Neural progenitor cell (in vitro differentiated cells): ENCODE data around the gene LRRC73. TPM values are rescaled to one million over a fixed set of nuclear protein-coding genes. Genes with fewer than 3 reads are reported as not detected.

Source experiments
- DNase-seq: peaks from one replicate; pipeline ENCODE4 v3.0.0-alpha.2; 2016; ENCODE audit warnings: low spot score
- H2AFZ ChIP-seq: fragments of 200-600 bp; sonication (generic); replicated peaks from 2 replicates; pipeline ENCODE4 v1.6.1; 2016; ENCODE audit warnings: antibody characterized with exemption
- H3F3A ChIP-seq: fragments of 200-600 bp; sonication (generic); 2 replicates; pipeline ENCODE4 v1.6.1; 2016; ENCODE audit warnings: antibody characterized with exemption, low read depth
- H3K27ac ChIP-seq: fragments of 200-600 bp; sonication (generic); 2 replicates; pipeline ENCODE4 v1.5.1; 2016; ENCODE audit warnings: mild to moderate bottlenecking
- H3K27me3 ChIP-seq: fragments of 200-600 bp; sonication (generic); 2 replicates; pipeline ENCODE4 v1.6.1; 2016; ENCODE audit warnings: mild to moderate bottlenecking, moderate library complexity
- H3K36me3 ChIP-seq: fragments of 200-600 bp; sonication (generic); 2 replicates; pipeline ENCODE4 v1.5.1; 2016
- H3K4me1 ChIP-seq: fragments of 200-600 bp; sonication (generic); 2 replicates; pipeline ENCODE4 v1.6.1; 2016; ENCODE audit warnings: mixed run types
- H3K4me2 ChIP-seq: fragments of 200-600 bp; sonication (generic); 2 replicates; pipeline ENCODE4 v1.6.1; 2016
- H3K4me3 ChIP-seq: fragments of 200-600 bp; sonication (generic); 2 replicates; pipeline ENCODE4 v1.5.1; 2016
- H3K79me2 ChIP-seq: fragments of 200-600 bp; sonication (generic); 2 replicates; pipeline ENCODE4 v1.6.1; 2016; ENCODE audit warnings: low read depth
- H3K9ac ChIP-seq: fragments of 200-600 bp; sonication (generic); 2 replicates; pipeline ENCODE4 v1.6.1; 2016
- H3K9me3 ChIP-seq: fragments of 200-600 bp; sonication (generic); 2 replicates; pipeline ENCODE4 v1.5.1; 2016; ENCODE audit warnings: low read depth
- H4K20me1 ChIP-seq: fragments of 200-600 bp; sonication (generic); 2 replicates; pipeline ENCODE4 v1.6.1; 2016; ENCODE audit warnings: low read depth
- H3K27ac Mint-ChIP-seq: 3 replicates; pipeline ENCODE4 v1.8.0; 2021; ENCODE audit warnings: mixed read lengths
- H3K27me3 Mint-ChIP-seq: 2 replicates; pipeline ENCODE4 v1.8.0; 2022; ENCODE audit warnings: low read depth, mild to moderate bottlenecking, inconsistent platforms, moderate library complexity, mixed read lengths; ENCODE audit not compliant: insufficient read depth
- H3K36me3 Mint-ChIP-seq: 3 replicates; pipeline ENCODE4 v1.8.0; 2021; ENCODE audit warnings: mixed read lengths
- H3K4me1 Mint-ChIP-seq: 3 replicates; pipeline ENCODE4 v1.8.0; 2021; ENCODE audit warnings: mixed read lengths
- H3K4me3 Mint-ChIP-seq: 3 replicates; pipeline ENCODE4 v1.8.0; 2021; ENCODE audit warnings: mild to moderate bottlenecking, moderate library complexity, mixed read lengths
- H3K9me3 Mint-ChIP-seq: 3 replicates; pipeline ENCODE4 v1.8.0; 2020; ENCODE audit warnings: mixed read lengths
- EZH2 ChIP-seq: fragments of 200-600 bp; sonication (generic); IDR thresholded peaks from 2 replicates; pipeline ENCODE4 v1.6.1; 2017; ENCODE audit warnings: antibody characterized with exemption, mild to moderate bottlenecking, moderate library complexity
- EZH2phosphoT487 ChIP-seq: fragments of 200-600 bp; sonication (generic); IDR thresholded peaks from 2 replicates; pipeline ENCODE4 v1.6.1; 2017; ENCODE audit warnings: antibody characterized with exemption
- total RNA-seq: library from RNA; depleted of rRNA; stranded (reverse); fragments of >200 nt; gene quantifications from 2 replicates; pipeline ENCODE4 v1.2.3, GENCODE V29; 2015; ENCODE audit warnings: low replicate concordance
- TF ChIP-seq, protein P1 (sequence below): fragments of 200-600 bp; sonication (generic); IDR thresholded peaks from 2 replicates; pipeline ENCODE4 v1.5.1; 2017; ENCODE audit warnings: antibody characterized with exemption, mild to moderate bottlenecking

LRRC73 gene
- total RNA-seq, 1 donor from 2014 or later, result not detected

DNA sequence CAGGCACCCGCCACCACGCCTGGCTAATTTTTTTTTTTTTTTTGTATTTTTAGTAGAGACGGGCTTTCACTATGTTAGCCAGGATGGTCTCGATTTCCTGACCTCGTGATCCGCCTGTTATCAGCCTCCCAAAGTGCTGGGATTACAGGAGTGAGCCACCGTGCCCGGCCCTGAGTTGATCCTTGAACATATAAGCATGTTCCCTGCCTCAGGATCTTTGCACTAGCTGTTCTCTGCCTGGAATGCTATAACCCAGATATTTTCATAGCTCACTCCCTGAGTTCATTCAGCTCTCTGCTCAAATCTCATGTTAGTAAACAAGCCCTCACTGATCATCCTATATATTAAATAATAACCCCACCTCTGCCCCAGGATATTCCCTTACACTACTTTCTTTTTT is 45.8 kb downstream of the LRRC73 start:
- Mint-ChIP-seq H3K36me3 (no peaks in the 10 kb centered on the region), H3K27ac (no peak overlapping the region), H3K4me3 (no peak overlapping the region), H3K27me3 (peaks cover 14% of the 10 kb centered on the region), H3K9me3 (no peaks in the 10 kb centered on the region), H3K4me1 (peaks cover 2% of the 10 kb centered on the region)
- Histone ChIP-seq H3K9ac (no peak overlapping the region), H4K20me1 (no peaks in the 10 kb centered on the region), H2AFZ (no peak overlapping the region), H3K27ac (no peak overlapping the region), H3K79me2 (no peaks in the 10 kb centered on the region), H3K27me3 (peaks cover 21% of the 10 kb centered on the region), H3K4me1 (peaks cover 9% of the 10 kb centered on the region), H3K9me3 (no peaks in the 10 kb centered on the region), H3K4me2 (no peak overlapping the region), H3F3A (peaks cover 9% of the 10 kb centered on the region), H3K4me3 (no peak overlapping the region), H3K36me3 (no peaks in the 10 kb centered on the region)
- DNase-seq, result no peak
- TF ChIP-seq, protein P1, sequence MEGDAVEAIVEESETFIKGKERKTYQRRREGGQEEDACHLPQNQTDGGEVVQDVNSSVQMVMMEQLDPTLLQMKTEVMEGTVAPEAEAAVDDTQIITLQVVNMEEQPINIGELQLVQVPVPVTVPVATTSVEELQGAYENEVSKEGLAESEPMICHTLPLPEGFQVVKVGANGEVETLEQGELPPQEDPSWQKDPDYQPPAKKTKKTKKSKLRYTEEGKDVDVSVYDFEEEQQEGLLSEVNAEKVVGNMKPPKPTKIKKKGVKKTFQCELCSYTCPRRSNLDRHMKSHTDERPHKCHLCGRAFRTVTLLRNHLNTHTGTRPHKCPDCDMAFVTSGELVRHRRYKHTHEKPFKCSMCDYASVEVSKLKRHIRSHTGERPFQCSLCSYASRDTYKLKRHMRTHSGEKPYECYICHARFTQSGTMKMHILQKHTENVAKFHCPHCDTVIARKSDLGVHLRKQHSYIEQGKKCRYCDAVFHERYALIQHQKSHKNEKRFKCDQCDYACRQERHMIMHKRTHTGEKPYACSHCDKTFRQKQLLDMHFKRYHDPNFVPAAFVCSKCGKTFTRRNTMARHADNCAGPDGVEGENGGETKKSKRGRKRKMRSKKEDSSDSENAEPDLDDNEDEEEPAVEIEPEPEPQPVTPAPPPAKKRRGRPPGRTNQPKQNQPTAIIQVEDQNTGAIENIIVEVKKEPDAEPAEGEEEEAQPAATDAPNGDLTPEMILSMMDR, result no peak
- TF ChIP-seq EZH2phosphoT487, result no peak
- no peak for TF ChIP-seq EZH2

DNA sequence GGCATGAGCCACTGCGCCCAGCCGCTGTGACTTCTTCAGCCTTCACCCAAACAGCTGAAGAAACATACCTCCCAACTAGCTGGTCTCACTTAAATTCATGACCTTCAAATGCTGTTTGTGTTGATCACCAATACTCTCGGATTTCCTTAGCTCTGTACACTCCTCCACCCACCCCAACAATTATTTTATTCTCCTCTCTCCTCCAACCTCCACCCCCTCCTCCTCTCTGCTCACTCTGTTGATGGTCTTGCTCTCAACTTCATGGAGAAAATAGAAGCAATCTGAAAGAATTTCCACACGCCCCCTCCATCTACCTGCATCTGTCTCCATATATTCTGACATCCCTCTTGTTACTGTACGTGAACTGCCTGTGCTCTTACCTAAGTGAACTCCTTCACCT is 48.2 kb downstream of the LRRC73 start:
- TF ChIP-seq, protein P1, result no peak
- TF ChIP-seq EZH2 (no peak), EZH2phosphoT487 (no peak)
- H3K27me3 Mint-ChIP-seq, result peaks cover 17% of the 10 kb centered on the region

DNA sequence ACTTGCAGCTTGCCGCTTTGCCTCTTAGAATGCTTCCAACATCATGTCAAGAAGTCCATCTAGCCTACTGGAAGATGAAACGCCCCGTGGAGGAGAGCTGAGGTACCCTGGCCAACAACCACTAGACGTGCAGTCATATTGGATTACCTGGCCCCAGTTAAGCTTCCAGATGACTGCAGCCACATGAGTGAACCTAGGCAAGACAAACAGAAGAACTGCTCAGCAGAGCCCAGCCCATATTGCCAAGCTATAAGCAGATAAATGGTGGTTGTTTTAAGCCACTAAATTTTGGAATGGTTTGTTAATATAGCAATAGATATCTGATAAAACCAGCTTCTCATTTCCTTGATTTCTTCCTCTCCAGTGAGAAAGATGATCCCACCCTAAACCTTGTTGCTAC is 50.1 kb downstream of the LRRC73 start:
- Histone ChIP-seq H3K36me3 (no peaks in the 10 kb centered on the region), H3K27me3 (peaks cover 55% of the 10 kb centered on the region), H3K9me3 (no peaks in the 10 kb centered on the region), H4K20me1 (peaks cover 5% of the 10 kb centered on the region), H2AFZ (no peak overlapping the region), H3K4me3 (no peak overlapping the region), H3K27ac (no peak overlapping the region), H3F3A (peaks cover 15% of the 10 kb centered on the region), H3K4me2 (no peak overlapping the region), H3K9ac (no peak overlapping the region), H3K79me2 (no peaks in the 10 kb centered on the region), H3K4me1 (no peaks in the 10 kb centered on the region)
- H3K4me1 Mint-ChIP-seq, result peaks cover 12% of the 10 kb centered on the region
- H3K9me3 Mint-ChIP-seq, result no peaks in the 10 kb centered on the region
- no peak for DNase-seq
- no peak for TF ChIP-seq EZH2phosphoT487
- TF ChIP-seq, protein P1, result no peak
- no peak for TF ChIP-seq EZH2
- peaks cover 21% of the 10 kb centered on the region for H3K27me3 Mint-ChIP-seq
- no peaks in the 10 kb centered on the region for H3K36me3 Mint-ChIP-seq
- H3K27ac Mint-ChIP-seq, result no peak overlapping the region
- no peak overlapping the region for H3K4me3 Mint-ChIP-seq

More for the DNA sequence above, 48.2 kb downstream of the LRRC73 start:
- no peaks in the 10 kb centered on the region for H3K9me3 ChIP-seq
- no peaks in the 10 kb centered on the region for H3K4me1 ChIP-seq
- Mint-ChIP-seq H3K4me1 (peaks cover under 1% of the 10 kb centered on the region), H3K4me3 (no peak overlapping the region), H3K9me3 (no peaks in the 10 kb centered on the region), H3K27ac (no peak overlapping the region), H3K36me3 (no peaks in the 10 kb centered on the region)
- no peak overlapping the region for H2AFZ ChIP-seq
- no peak overlapping the region for H3K27ac ChIP-seq
- no peaks in the 10 kb centered on the region for H4K20me1 ChIP-seq
- no peak for DNase-seq
- H3F3A ChIP-seq, result peaks cover 2% of the 10 kb centered on the region
- no peaks in the 10 kb centered on the region for H3K36me3 ChIP-seq
- no peak overlapping the region for H3K9ac ChIP-seq
- no peaks in the 10 kb centered on the region for H3K79me2 ChIP-seq
- peaks cover 36% of the 10 kb centered on the region for H3K27me3 ChIP-seq
- no peak overlapping the region for H3K4me3 ChIP-seq
- no peak overlapping the region for H3K4me2 ChIP-seq
